Vagina (tissue), 2 donors: ENCODE data around the gene DNAJC7.

Source experiments
- POLR2AphosphoS5 ChIP-seq, 2 donors: sonication (generic); formaldehyde crosslinking; IDR thresholded peaks; one replicate each; pipeline ENCODE4 v1.9.0; 2017; ENCODE audit warnings: antibody characterized with exemption in 2 of 2, mild to moderate bottlenecking in 2 of 2, low read depth in 1 of 2; ENCODE audit not compliant: insufficient read depth in 1 of 2
- TF ChIP-seq, protein P1 (sequence below), 3 experiments: fragments of 450-650 bp in 2 of 3; fragments of 200-600 bp in 1 of 3; sonication (generic) in 1 of 3; IDR thresholded peaks; one replicate each; pipeline ENCODE4 v1.5.1; 2017 to 2019; ENCODE audit warnings: antibody characterized with exemption in 3 of 3, mild to moderate bottlenecking in 2 of 3, moderate library complexity in 2 of 3

DNA sequence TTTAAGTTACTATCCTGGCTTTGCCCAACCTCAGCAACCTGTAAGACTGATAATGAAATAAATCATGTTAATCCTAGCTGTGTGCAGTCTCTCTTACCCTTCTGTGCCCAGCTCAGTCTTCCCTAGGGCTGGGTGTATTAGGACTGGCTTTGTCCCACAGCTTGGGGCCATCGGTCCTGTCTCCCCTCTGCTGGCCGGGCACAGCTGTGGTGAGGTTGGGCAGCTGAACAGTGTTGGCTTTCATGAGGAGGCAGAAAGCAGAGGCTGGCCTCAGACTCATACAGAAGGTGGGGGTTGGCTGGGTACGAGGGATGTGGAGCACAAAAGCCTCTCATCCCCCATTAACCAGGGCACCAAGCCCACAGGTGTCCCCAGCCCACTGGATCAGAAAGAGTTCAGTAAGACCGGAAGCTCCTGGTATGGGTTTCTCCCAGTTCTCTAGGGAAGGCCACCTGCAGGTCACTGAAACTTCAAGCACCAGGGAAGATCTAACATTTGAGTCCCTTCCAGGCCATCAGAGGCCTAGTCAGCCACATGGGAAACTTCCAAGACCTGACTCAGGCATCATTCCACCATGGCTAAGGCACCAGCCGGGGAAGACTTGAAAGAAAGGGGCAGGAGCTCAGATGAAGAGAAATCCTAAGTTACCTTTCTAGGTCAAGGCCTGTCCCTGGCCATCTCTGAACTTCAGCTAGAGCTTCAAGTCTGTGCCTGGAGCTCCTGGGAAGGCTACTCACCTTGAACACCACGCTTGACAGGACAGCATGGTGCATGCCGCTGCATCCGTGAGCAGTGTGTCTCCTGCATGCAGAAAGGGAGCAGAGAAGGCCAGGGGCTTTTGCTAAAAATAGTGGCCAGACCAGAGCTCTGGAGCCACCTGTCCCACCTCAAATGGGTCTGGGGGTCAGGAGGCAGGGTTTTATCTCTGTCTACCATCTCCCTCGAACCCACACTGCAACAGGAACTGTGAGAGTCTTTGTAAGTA is 41.8 kb downstream of the DNAJC7 start:
- TF ChIP-seq, protein P1, sequence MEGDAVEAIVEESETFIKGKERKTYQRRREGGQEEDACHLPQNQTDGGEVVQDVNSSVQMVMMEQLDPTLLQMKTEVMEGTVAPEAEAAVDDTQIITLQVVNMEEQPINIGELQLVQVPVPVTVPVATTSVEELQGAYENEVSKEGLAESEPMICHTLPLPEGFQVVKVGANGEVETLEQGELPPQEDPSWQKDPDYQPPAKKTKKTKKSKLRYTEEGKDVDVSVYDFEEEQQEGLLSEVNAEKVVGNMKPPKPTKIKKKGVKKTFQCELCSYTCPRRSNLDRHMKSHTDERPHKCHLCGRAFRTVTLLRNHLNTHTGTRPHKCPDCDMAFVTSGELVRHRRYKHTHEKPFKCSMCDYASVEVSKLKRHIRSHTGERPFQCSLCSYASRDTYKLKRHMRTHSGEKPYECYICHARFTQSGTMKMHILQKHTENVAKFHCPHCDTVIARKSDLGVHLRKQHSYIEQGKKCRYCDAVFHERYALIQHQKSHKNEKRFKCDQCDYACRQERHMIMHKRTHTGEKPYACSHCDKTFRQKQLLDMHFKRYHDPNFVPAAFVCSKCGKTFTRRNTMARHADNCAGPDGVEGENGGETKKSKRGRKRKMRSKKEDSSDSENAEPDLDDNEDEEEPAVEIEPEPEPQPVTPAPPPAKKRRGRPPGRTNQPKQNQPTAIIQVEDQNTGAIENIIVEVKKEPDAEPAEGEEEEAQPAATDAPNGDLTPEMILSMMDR (IDR thresholded peaks at IDR 0.05), result no peak
- TF ChIP-seq POLR2AphosphoS5 (IDR thresholded peaks at IDR 0.05; ENCODE audit: insufficient read depth in 1 of 2, low read depth in 1 of 2), result no peak
